ENCODE results near the gene TMED10.

- TF ChIP-seq CTCF (IDR thresholded peaks at IDR 0.05) = peak in 5 of 7 experiments; percentile 32 to 50 (median 43)
- TF ChIP-seq POLR2A (IDR thresholded peaks at IDR 0.05) = no peak
Measured at GRCh38 chr14:75141967-75142366, 34.4 kb downstream of the TMED10 start.
